OCI-LY3 (cell line): ENCODE results near the gene BABAM1.

Experiments used
- EZH2phosphoT487 ChIP-seq: fragments of 200-600 bp; shearing (Covaris generic); IDR thresholded peaks from 2 replicates; pipeline ENCODE4 v1.6.1; 2018; ENCODE audit warnings: antibody characterized with exemption, mixed run types, low read depth
- TF ChIP-seq, protein P1 (sequence below): fragments of 200-600, 300-600 bp; sonication (generic); IDR thresholded peaks from 2 replicates; pipeline ENCODE4 v1.5.1; 2014; ENCODE audit warnings: antibody characterized with exemption, low read length, low read depth

DNA sequence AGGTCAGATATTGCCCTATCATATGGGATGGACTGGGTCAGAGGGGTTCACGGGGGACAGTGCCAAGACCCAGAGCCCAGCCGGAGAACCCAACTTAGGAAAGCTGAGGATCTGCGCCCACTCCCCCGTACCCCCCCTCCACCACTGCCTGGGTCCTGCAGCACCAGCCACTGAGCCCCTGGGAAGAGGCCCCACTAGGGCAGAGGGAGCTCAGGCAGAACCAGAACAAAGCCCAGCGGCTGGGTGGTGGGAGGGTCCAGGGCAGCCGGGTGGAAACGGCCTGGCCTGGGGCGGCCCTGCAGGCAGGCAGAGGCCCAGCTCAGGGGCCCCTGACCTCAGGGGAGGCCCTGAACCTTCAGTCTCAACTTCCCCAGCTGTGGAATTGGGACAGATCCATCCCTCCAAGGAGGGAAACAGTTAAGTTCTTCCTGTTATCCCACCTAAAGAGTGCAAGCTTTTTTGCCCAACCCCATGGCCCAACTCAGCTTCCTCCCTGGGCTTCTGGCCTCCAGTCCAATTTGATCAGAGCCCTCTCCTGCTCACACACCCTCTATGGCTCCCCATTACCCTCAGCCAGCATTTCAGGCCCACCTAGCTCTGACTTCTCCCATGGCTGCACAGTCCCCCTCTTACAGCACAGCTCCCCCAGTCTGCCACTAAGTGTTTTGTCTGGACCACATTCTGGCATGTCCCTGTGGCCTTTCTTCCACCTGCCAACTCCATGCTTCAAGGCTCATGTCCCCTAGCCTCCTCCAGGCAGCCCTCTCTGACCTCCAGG lies 24.6 kb upstream of the BABAM1 start:
- TF ChIP-seq, protein P1, sequence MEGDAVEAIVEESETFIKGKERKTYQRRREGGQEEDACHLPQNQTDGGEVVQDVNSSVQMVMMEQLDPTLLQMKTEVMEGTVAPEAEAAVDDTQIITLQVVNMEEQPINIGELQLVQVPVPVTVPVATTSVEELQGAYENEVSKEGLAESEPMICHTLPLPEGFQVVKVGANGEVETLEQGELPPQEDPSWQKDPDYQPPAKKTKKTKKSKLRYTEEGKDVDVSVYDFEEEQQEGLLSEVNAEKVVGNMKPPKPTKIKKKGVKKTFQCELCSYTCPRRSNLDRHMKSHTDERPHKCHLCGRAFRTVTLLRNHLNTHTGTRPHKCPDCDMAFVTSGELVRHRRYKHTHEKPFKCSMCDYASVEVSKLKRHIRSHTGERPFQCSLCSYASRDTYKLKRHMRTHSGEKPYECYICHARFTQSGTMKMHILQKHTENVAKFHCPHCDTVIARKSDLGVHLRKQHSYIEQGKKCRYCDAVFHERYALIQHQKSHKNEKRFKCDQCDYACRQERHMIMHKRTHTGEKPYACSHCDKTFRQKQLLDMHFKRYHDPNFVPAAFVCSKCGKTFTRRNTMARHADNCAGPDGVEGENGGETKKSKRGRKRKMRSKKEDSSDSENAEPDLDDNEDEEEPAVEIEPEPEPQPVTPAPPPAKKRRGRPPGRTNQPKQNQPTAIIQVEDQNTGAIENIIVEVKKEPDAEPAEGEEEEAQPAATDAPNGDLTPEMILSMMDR, result no peak
- no peak for TF ChIP-seq EZH2phosphoT487
